UCSD-AML1 (cell line): ENCODE results near the gene STXBP5L.
"Not testable (repeated sequence)": the region's sequence is repeated elsewhere in the genome, so short reads cannot be mapped to it uniquely, and the experiment has no call there.

Source experiments
- DNase-seq: peaks from one replicate; lab custom pipeline; 2025; ENCODE audit not compliant: unreplicated experiment; lab: John Stamatoyannopoulos, UW

The STXBP5L gene

DNA sequence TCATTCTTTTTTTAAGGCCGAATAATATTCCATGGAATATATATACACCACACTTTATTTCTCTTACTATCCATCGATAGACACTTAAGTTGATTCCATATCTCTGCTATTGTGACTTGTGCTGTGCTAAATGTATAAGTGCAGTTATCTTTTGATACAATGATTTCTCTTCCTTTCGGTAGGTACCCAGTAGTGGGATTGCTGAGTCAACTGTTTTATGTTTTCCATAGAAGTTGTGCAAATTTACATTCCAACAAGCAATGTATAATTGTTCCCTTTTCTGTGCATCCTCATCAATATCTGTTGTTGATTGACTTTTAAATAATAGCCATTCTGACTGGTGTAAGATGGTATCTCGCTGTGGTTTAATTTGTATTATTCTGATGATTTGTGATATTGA is 81.0 kb downstream of the STXBP5L start:
- no peak for DNase-seq

DNA sequence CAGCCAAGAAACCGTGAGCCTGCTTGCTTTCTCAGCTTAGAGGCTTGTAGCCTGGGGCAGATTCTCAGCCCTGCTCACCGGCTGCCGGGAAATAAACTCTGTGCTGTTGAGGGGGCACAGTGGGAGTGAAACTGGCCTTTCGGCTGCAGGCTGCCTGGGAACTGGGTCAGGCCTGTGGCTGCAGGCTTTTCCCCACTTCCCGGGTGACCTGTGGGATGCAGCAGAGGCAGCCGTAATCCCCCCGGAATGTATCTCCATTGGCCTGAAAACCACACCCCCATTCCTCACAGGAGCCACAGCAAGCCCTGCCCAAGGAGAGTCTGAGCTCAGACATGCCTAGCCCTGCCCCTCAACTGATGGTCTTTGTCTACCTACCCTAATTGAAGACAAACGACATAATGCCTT is 110.9 kb downstream of the STXBP5L start:
- DNase-seq = no peak

DNA sequence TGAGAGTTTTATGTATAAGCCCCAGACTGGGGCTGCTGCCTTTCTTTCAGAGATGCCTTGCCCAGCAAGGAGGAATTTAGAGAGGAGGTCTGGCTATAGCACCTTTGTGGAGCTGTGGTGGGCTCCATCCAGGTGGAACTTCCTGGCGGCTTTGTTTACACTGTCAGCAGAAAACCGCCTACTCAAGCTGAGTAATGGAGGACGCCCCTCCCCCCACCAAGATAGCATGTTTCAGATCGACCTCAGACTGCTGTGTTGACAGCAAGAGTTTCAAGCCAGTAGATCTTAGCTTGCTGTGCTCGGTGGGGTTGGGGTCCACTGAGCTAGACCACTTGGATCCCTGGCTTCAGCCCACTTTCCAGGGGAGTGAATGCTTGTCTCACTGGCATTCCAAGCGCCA is 155.6 kb downstream of the STXBP5L start:
- no peak for DNase-seq

DNA sequence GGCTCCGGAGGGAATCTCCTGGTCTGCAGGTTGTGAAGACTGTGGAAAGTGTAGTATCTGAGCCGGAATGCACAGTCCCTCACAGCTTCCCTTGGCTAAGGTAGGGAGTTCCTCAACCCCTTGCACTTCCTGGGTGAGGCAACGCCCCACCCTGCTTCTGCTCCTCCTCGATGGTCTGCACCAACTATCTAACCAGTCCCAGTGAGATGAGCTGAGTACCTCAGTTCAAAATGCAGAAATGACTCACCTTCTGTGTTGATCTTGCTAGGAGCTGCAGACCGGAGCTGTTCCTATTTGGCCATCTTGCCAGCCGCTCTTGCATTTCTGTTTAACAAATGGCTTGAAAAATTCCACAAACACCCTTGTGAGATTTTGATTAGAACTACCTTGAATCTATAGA is 156.1 kb downstream of the STXBP5L start:
- no peak for DNase-seq

DNA sequence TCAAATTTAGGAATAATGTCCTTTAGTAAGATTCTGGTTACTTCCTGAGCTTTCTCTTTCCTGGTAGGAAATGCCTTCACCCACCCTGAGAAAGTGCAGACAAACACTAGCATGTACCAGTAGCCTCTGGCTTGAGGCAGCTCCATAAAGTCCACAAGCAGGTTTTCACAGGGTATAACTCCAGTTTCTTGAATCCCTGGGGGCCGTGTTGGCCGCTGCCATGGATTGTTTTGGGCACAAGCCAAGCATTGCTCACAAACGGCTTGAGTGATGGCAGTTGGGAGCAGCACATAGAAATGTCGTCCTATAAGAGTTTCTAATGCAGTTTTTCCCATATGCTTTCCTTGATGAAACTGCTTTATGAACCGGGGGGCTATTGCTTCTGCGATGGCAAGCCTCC is 164.1 kb downstream of the STXBP5L start:
- DNase-seq = no peak

DNA sequence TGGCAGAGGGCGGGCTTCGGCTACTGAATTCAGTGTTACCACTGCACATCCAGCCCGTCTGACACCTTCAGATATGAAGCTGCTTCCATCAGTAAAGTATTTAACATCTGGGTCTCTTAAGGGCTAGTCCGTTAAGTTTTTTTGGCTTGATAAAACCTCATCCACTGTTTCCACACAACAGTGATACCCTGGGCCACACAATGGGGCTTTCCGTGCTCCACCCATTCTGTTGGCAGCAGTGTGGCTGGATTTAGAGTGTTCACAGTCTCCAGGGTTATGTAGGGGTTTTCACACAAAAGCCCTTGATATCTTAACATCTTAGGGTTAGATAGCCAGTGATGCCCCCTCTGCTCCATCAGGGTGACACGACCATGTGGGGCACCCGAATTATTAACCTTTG is 165.0 kb downstream of the STXBP5L start:
- DNase-seq = no peak

DNA sequence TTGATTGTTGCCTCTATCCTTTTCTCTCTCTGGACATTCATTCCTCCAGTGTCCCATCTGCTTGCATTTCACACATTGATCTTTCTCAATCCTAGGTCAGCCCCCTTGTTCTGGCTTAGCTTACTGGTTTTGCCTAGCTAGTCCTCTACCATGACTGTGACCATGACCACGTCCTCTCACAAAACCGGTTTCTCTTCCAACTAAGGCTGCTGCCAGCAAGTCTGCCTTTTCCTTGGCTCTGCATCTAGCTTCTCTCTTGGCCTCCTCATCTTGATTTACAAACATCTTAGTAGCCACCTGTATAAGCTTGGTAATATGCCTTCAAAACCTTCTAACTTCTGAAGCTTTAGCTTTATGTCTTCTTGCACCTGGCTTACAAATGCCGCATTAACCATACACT is 167.2 kb downstream of the STXBP5L start:
- no peak for DNase-seq

DNA sequence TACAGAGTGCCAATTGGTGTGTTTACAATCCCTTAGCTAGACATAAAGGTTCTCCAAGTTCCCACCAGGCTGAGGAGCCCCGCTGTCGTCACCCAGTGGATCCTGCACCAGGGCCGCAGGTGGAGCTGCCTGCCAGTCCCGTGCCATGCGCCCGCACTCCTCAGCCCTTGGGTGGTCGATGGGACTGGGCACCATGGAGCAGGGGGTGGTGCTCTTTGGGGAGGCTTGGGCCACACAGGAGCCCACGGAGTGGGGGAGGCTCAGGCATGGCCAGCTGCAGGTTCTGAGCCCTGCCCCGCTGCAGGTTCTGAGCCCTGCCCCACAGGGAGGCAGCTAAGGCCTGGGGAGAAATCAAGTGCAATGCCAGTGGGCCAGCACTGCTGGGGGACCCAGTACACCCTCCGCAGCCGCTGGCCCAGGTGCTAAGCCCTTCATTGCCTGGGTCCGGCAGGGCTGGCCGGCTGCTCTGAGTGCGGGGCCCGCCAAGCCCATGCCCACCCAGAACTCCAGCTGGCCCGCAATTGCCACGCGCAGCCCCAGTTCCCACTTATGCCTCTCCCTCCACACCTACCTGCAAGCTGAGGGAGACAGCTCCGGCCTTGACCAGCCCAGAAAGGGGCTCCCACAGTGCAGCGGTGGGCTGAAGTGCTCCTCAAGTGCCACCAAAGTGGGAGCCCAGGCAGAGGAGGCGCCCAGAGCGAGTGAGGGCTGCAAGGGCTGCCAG is 170.5 kb downstream of the STXBP5L start:
- DNase-seq = not testable (repeated sequence)

DNA sequence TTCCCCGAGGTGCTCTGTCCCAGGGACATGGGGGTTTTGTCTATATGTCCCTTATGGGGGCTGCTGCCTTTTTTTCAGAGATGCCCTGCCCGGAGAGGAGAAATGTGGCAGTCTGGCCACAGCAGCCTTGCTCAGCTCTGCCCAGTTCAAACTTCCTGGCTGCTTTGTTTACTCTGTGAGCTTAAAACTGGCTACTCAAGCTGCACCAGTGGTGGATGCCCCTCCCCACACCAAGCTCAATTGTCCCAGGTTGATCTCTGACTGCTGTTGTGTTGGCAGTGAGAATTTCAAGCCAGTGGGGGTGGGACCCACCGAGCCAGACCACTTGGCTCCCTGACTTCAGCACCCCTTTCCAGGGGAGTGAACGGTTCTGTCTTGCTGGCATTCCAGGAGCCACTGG is 188.9 kb downstream of the STXBP5L start:
- DNase-seq = no peak

DNA sequence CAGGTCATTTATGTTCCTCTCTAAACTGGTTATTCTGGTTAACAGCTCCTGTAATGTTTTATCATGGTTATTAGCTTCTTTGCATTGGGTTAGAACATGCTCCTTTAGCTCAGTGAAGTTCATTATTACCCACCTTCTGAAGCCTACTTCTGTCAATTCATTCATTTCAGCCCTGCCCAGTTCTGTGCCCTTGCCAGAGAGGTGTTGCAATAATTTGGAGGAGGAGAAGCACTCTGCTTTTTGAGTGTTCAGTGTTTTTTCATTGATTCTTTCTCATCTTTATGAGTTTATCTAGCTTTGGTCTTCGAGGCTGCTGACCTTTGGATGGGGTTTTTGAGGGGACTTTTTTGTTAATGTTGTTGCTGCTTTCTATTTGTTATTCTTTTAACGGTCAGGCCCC is 203.1 kb downstream of the STXBP5L start:
- not testable (repeated sequence) for DNase-seq

DNA sequence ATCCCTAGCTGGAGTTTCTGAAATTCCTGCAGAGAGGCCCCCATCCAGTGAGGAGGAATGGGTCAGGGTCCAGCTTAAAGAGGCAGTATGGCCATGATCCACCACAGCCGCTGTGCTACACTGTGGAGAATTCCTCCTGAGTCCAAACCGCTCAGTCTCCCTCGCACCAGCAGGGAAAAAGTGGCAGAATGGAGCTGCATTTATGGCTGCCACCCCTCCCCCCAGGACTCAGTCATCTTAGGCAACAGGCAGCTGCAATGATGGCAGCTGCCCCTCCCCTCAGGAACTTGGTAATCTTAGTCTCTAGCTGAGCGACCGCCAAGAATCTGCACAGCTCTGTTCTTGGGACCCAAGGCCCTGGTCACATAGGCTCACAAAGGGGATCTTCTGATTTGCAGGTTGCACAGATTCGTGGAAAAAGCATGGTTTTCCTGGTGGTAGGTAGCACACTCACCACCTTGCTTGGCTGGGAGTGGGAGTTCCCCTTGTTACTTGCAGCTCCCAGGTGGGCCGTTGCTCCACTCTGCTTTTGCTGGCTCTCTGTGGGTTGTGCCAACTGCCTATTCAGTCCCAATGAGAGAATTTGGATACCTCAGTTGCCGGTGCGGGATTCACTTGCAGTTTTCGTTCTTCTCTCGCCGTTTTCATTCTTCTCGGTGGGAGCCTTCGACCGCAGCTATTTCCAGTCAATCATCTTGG is 204.1 kb downstream of the STXBP5L start:
- DNase-seq = no peak

DNA sequence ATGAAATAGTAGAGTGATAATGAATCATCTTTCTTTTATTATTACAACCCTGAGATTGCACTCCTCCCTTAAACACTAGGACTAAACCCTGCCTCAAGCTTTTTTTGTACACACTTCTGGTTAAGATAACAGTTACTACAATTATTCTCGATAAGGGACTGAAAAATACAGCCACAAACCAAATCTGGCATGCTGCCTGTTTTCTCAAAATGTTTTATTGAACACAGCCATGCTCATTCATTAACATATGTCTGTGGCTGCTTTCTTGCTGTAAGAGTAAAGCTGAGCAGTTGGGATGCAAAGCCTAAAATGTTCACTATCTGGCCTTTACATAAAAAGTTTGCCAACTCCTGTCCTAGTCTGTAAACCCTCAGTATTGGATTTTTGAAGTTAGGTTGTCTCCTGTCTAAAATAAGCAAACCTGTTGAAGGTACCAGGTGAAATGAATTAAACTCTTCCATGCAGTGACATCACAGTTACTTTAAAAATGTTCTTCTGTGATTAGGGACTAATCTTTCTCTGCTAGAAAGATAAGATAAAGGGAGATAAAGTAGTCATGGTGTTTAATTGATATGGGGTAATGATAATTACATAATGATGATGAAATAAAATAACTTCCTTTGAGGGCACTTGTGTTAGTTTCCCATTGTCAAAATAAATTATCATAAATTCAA is 218.2 kb downstream of the STXBP5L start:
- DNase-seq = no peak

DNA sequence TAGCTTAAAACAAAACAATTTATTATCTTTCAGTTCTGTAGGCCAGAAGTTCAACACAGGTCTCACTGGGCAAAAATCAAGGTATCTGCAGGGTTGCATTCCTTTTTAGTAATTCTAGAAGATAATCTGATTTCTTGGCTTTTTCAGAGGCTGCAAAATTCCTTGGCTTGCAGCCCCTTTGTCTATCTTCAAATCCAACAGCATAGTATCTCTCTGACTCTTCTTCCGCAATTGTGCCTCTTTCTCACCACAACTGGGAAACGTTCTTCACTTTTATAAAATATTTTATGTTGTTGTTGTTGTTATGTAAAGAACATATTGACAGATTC is 218.7 kb downstream of the STXBP5L start:
- no peak for DNase-seq

DNA sequence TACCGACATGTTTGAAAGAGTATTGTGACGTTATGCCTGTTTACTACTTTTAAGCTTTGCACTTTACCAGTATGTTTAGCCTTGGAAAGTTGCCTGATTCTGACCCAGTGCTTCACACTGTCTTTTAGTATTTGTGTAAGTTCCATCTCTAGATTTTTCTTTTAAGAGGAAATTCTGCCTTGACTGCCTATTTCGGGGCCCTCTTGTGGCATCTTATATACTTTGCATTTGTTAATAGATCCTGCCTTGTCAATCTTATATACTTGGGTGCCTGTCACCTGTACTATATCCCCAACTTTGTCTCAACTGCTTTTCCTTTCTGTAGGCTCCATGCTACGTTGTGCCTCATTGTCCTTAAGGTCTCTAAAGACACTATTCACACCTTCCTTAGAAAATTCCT is 244.6 kb downstream of the STXBP5L start:
- no peak for DNase-seq

DNA sequence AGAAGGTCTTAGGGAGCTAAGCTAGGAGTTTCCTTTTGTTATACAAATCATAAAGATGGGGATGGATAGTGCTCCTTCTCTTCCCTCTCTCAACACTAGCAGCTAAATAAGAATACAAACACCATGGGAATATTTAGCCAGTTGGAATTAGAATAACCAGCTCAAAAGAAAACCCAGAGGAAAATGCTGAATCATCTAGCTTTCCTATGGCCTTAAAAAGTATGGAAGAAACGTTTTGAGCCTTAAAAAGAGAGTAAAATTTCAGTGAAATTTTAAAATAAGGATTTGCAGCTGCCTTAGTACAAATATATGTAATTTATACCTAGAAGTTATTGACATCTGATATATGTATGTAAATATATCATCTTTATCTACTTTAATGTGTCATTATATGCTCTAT is 245.8 kb downstream of the STXBP5L start:
- DNase-seq = no peak

DNA sequence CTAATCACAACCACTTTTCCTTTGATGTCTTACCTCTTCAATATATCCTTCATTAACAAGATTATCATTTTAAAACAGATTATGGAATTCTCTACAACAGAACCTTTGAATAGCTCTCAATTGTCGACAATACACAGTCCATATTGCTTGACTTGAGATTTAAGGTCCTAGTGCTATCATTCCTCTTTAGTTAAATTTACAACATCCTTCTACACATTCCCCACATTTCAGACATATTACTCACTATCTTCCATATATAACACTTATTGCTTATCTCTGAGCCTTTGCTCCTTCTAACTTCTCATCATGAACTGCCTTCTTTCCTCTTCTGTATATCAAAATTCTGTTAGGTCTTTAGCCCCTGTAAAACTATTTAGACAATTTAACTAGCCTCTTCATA is 247.0 kb downstream of the STXBP5L start:
- DNase-seq = no peak

DNA sequence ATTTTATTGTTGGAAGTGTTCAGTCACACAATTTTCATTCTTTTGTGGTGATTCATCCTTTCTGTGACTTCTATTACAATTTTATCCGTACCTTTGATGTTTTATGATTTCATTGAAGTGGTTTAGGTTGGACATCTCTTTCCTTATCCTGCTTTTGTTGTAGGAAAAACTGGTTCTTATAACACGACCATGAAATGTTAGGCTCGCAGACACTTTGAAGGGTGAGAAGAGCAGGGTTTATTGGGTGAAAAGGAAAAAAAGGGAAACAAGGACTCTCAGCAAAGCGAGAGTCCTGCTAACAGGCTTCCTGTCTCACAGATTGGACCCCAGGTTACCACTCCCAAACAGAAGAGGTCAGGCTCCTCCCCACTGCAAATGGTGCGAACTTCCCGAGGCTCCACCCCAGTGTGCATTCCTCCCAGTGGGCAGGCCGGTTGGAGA is 257.4 kb downstream of the STXBP5L start:
- no peak for DNase-seq

DNA sequence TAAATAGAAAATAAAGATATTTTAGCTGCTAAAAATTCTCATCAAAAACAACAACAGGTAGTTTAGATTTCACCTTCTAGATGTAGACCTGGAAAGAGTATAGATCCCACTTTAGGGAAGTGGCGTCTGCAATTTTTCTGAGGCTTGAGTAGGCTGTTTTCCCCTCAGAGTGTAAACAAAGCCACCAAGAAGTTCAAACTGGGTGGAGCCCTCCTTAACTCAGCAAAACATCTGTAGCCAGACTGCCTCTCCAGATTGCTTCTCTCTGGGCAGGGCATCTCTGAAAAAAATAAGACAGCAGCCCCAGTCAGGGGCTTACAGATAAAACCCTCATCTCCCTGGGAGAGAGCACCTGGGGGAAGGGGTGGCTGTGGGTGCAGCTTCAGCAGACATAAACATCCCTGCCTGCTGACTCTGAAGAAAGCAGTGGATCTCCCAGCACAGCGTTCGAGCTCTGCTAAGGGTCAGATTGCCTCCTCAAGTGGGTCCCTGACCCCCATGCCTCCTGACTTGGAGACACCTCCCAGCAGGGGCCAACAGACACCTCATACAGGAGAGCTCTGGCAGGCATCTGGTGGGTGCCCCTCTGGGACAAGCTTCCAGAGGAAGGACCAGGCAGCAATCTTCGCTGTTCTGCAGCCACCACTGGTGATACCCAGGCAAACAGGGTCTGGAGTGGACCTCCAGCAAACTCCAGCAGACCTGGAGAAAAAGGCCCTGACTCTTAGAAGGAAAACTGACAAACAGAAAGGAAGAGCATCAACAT is 259.6 kb downstream of the STXBP5L start:
- DNase-seq = no peak

DNA sequence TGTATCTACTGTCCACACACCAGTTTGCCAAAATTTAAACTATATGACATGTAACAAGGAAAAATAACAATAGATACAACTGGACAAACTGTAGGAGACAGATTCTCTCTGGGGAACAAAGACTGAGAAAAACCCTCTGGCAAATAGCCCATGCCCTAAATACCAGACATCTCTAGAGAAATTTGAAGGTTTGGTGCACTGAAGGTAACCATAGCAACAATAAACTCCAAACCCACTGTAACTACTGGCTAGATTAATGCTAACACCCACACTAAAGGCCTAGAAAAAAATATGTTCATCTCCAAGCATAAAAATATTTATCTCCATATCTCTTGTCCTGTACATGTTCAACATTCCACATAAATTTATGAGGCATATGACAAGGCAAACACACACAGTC is 267.1 kb downstream of the STXBP5L start:
- no peak for DNase-seq

DNA sequence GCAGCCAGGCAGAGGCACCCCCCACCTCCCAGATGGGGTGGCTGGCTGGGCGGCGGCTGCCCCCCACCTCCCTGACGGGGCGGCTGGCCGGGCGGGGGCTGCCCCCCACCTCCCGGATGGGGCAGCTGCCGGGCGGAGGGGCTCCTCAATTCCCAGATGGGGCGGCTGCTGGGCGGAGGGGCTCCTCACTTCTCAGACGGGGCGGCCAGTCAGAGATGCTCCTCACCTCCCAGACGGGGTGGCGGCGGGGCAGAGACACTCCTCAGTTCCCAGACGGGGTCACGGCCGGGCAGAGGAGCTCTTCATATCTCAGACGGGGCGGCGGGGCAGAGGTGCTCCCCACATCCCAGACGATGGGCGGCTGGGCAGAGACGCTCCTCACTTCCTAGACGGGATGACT is 282.6 kb downstream of the STXBP5L start:
- DNase-seq = not testable (repeated sequence)

DNA sequence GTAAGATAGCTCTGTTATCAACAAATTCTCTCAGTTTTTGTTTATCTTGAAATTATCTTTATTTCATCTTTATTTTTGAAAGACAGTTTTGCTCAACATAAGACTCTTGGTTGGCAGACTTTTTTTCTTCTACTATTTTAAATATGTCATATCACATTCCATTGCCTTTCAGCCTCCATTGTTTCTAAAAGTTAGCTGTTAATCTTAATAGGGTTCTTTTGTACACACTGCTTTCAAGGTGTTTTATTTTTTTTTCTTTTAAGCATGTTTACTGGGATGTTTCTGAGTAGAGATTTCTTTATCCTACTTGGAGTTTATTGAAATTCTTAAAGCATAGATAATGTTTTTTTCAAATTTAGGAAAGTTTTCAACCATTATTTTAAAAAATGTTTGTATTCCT is 294.6 kb downstream of the STXBP5L start:
- no peak for DNase-seq

DNA sequence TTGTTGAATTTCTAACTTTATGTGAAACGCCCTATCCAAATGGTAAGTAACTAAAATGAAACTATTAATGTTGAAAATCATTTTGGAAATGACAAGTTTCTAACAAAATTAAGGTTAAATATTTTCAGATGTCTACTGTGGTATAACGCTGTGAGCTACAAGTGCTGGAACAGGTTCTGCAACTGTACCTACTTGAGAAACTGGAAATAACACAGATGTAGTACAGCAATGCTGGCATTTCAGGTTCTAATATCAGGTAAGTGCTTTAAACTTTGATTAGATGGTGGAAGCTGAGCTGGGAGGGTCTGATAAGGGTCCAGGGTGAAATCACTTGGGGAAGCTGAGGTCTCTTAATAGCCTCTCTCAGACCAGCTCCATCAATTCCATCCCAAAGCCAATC is 315.1 kb downstream of the STXBP5L start:
- DNase-seq = no peak
